ENCODE measurements around the gene IL10RA. TPM values are rescaled to one million over a fixed set of nuclear protein-coding genes. Genes with fewer than 3 reads are reported as not detected.

IL10RA gene
- total RNA-seq, 1 donor from 2014 or later = 3.0 TPM

DNA sequence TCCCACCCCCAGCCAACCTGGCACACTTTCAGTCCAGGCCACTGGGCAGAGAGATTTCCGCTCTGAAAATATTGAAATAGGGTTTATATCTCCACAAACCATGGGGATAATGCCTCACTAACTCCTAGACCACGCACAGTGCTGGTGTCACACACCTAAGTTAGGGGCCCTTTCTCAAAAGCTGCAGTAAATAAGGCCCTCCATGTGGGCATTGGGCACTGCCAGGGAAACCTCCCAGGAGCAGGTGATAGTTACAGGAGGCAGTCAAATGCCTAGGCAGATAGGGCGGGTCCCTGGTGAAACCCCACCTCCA, 3.1 kb upstream of the IL10RA start:
- intact Hi-C loops (cut with DNase I) = no loop called here
- no peak for DNase-seq (ENCODE audit: low spot score)

DNA sequence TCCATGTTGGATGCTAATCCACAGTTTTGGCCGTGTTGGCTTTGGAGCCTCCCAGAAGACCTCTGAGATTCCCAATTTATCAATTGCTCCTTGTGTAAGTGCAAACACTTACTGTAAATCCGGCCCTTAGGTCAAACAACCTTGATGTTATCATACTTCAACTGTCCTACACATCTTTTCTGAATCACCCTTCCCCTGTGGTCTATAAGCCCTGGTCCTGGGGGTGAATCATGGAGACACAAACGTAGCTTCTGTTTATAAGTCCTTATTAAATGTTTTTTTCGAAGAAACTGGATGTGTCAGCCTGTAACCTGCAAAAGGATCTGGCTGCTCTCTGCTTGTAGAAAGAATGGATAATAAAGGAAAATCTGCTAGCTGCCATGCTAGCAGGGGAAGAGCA, 1.7 kb upstream of the IL10RA start:
- DNase-seq (ENCODE audit: low spot score) = no peak
- intact Hi-C loops (cut with DNase I) = no loop called here

DNA sequence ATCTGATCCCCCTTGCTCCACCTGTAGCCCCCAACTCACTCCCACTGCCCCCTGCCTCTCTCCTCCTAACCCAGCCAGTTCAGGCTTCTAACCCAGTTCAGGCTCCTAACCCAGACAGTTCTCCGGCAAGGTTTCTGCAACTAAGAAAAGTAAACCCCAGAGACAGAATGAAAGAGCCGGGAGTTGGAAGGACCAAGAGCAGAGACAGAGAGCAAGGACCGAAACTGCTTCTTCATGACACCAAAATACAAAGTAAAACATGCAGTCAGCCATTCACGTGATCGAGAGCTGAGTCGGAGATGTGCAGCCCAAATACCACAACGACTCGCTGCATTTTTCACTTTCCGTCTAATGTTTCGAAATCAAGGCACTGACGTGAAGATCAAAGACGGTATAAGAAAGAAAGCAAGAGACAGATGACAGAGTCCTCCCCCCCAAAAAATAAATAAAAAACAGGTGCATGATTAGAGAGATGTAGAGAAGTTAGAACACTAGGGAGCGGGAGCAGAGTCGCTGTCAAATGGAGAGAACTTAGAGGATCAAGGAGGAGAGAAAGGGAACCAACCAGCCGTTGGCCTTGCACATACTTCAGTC, 884 bp downstream of the IL10RA start:
- intact Hi-C loops (cut with DNase I) = no loop called here

DNA sequence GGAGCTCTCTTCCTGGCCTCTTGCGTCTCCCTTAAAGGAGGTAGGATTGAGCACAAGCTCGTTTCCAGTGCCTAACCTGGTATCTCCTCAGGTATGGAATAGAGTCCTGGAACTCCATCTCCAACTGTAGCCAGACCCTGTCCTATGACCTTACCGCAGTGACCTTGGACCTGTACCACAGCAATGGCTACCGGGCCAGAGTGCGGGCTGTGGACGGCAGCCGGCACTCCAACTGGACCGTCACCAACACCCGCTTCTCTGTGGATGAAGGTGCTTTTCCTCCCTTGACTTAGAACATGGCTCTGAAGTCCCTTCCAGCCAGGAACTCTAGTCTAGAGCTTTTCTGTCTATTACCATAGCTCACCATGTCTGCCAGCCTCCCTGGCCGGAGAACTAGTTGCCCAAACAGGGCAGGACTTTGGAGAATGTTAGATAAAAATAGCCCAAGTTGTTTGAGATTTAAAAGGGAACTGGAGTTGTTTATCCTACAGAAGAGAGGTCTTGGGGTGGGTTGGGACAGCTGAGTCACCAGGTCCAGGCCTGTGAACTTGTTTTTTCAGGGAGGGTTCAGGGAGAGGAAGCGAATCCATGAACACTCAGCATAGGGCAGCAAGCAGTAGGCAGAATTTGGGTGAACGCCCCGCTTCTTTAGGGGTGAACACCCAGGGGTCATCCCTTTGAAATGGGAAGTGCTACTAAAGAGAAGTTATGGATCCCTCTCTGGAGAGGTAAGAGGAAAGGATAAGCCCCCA, 3.3 kb downstream of the IL10RA start:
- intact Hi-C loops (cut with DNase I) = no loop called here
- no peak for DNase-seq (ENCODE audit: low spot score)

More for the DNA sequence above, 884 bp downstream of the IL10RA start:
- DNase-seq (ENCODE audit: low spot score) = no peak

GRCh38 chr11:117992136-117992535, 5.9 kb downstream of the IL10RA start:
- intact Hi-C loops (cut with DNase I) = no loop called here
- no peak for DNase-seq (ENCODE audit: low spot score)

GRCh38 chr11:117992620-117993019, 6.4 kb downstream of the IL10RA start:
- no peak for DNase-seq (ENCODE audit: low spot score)
- intact Hi-C loops (cut with DNase I) = no loop called here

GRCh38 chr11:117993988-117994745, 8.0 kb downstream of the IL10RA start:
- intact Hi-C loops (cut with DNase I) = no loop called here
- no peak for DNase-seq (ENCODE audit: low spot score)

DNA sequence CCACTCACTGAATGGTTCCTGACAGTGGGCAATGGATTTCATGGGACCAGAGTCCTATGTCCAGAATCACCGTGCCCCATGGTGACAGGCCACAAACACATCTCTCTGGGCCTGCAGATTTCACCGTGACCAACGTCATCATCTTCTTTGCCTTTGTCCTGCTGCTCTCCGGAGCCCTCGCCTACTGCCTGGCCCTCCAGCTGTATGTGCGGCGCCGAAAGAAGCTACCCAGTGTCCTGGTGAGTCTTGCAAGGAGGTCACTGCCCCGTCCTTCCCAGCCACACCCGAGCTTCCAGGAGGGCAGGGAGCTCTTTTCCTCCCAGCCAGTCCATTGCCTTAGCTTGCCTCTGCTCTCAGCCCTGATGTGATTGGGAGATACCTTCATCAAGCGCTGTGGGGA, 9.3 kb downstream of the IL10RA start:
- intact Hi-C loops (cut with DNase I) = no loop called here
- DNase-seq (ENCODE audit: low spot score) = no peak

GRCh38 chr11:117996058-117996457, 9.9 kb downstream of the IL10RA start:
- intact Hi-C loops (cut with DNase I) = no loop called here
- no peak for DNase-seq (ENCODE audit: low spot score)

- intact Hi-C loops (cut with DNase I) = no loop called here
- no peak for DNase-seq (ENCODE audit: low spot score)
Observed at GRCh38 chr11:117997406-117997805, 11.2 kb downstream of the IL10RA start.

GRCh38 chr11:117997823-117998579, 11.8 kb downstream of the IL10RA start:
- DNase-seq (ENCODE audit: low spot score) = no peak
- intact Hi-C loops (cut with DNase I) = no loop called here

DNA sequence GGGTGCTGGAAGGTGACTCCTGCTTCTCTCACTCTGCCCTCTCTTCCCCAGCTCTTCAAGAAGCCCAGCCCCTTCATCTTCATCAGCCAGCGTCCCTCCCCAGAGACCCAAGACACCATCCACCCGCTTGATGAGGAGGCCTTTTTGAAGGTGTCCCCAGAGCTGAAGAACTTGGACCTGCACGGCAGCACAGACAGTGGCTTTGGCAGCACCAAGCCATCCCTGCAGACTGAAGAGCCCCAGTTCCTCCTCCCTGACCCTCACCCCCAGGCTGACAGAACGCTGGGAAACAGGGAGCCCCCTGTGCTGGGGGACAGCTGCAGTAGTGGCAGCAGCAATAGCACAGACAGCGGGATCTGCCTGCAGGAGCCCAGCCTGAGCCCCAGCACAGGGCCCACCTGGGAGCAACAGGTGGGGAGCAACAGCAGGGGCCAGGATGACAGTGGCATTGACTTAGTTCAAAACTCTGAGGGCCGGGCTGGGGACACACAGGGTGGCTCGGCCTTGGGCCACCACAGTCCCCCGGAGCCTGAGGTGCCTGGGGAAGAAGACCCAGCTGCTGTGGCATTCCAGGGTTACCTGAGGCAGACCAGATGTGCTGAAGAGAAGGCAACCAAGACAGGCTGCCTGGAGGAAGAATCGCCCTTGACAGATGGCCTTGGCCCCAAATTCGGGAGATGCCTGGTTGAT, 12.6 kb downstream of the IL10RA start:
- intact Hi-C loops (cut with DNase I) = no loop called here
- DNase-seq (ENCODE audit: low spot score) = no peak

- no peak for DNase-seq (ENCODE audit: low spot score)
- intact Hi-C loops (cut with DNase I) = no loop called here
Observed at GRCh38 chr11:117999354-117999993, 13.3 kb downstream of the IL10RA start.

- no peak for DNase-seq (ENCODE audit: low spot score)
- intact Hi-C loops (cut with DNase I) = no loop called here
Observed at GRCh38 chr11:118000067-118000849, 14.1 kb downstream of the IL10RA start.

DNA sequence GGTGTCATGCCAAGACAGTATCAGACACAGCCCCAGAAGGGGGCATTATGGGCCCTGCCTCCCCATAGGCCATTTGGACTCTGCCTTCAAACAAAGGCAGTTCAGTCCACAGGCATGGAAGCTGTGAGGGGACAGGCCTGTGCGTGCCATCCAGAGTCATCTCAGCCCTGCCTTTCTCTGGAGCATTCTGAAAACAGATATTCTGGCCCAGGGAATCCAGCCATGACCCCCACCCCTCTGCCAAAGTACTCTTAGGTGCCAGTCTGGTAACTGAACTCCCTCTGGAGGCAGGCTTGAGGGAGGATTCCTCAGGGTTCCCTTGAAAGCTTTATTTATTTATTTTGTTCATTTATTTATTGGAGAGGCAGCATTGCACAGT, 14.6 kb downstream of the IL10RA start:
- intact Hi-C loops (cut with DNase I) = no loop called here
- DNase-seq (ENCODE audit: low spot score) = no peak

- intact Hi-C loops (cut with DNase I) = no loop called here
- no peak for DNase-seq (ENCODE audit: low spot score)
Observed at GRCh38 chr11:118001494-118001971, 15.3 kb downstream of the IL10RA start.

- no peak for DNase-seq (ENCODE audit: low spot score)
Observed at GRCh38 chr11:118002010-118002540, 15.9 kb downstream of the IL10RA start.

More at GRCh38 chr11:118002010-118002540, 15.9 kb downstream of the IL10RA start:
- intact Hi-C loops (cut with DNase I) = no loop called here
